HG03039 (cell line): ENCODE results near the gene ABHD17A.

Experiments used
- ATAC-seq: cut with Tn5 transposase; IDR thresholded peaks from one replicate; pipeline ENCODE4 v1.9.1; 2021; ENCODE audit warnings: mild to moderate bottlenecking, moderate library complexity; ENCODE audit not compliant: unreplicated experiment

ABHD17A gene

DNA sequence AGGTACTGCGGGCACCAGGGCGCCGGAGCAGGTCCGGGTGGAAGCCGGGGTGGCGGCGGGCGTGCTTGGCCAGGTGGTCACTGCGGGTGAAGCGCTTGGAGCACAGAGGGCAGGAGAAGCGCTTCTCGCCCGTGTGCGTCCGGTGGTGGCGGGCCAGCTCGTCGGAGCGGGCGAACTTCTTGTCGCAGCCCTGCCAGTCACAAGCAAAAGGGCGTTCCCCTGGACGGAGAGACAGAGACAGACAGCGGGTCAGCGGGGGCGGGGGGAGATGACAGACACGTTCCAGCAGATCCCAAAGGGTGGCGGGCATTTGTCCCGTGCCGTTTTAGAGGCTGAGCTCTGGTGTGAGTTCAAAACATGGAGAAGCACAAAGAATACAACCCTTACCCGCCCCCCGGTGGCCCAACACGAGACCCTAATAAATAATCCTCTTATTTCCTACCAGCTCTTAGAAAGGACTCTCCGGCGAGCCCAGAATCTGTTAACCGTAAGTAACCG lies 30.7 kb downstream of the ABHD17A start:
- ATAC-seq = no peak

DNA sequence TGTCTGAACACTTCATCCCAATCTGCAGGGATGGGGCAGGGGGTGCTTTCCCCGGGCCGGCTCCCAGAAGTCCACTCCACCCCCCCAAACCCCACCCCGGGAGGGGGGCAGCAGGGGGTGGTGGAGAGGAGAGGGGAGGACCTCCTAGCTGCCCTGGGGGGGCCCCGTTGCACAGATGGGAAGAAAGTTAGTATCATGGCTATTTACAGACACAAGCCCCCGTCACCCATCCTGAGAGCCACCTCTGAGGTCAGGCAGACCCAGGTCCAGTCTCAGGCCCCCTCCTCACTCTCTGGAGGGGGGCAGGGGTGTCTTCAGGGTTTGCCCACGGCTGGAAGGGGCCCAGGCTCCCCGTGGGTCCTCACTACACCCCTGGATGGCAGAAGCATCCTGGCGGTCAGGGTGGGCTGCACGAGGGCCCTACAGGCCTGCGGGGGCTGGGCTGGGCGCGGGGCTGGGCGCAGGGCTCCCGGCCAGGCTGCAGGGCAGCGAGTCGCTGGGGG lies 31.2 kb downstream of the ABHD17A start:
- no peak for ATAC-seq

DNA sequence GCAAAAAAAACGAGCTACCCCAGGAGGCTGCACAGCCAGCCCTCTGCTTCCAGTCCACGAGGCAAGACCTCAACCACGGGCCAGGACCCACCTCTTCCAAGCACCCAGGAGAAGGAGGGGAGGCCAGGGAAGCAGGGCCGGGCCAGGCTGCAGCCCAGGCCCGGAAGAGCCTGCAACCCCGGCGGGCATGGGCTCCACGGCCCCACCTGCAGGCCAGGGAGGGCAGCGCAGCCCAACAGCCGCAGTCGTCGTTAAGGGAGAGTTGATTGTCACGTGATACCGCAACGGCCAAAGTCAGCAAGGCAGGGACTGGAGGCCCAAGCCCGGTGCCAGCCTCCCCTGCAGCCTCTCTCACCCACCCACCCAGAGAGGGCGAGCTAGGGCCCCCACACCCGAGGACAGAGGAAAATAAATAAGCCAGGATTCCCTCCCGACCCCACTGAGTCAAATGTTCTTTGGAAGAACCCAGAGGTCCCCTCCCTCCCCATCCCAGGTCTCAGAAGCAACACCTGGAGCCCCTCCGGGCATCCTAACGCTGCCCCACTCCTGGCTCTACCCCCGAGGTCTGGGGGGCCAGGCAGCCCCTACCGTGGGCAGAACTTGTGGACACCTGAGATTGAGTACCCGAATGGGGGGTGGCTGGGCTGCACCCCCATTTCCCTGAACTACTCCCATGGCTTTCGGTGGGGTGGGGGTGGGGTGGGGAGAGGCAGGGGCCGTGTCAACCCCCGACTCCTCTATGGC lies 31.8 kb downstream of the ABHD17A start:
- no peak for ATAC-seq

GRCh38 chr19:1852581-1853128 lies 32.6 kb downstream of the ABHD17A start:
- ATAC-seq = no peak

- ATAC-seq = no peak
Measured at GRCh38 chr19:1851654-1852580, 33.4 kb downstream of the ABHD17A start.

- ATAC-seq = no peak
Measured at GRCh38 chr19:1850809-1851653, 34.3 kb downstream of the ABHD17A start.

DNA sequence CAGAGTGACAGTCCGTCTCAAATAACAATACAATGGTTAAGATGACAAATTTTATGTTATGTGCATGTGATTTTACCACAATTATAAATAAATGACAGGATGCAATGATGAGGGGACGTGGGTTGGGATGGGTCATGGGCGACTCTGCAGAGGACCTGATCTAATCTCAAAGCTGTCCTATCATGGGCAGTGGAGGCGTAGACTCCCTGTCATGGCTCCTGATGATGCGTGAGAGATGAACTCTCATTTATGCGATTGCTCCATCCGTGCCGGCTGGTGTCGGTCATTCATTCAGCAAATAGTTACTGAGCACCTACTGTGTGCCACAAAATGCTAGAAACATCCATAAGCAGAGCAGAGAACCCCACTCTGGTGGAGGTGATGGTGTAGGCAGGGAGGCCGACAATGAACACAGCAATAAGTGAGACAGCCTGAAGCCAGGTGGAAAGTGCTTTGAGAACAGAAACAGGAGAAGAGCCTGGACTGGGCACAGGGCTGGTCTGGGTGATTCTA lies 35.4 kb downstream of the ABHD17A start:
- no peak for ATAC-seq

DNA sequence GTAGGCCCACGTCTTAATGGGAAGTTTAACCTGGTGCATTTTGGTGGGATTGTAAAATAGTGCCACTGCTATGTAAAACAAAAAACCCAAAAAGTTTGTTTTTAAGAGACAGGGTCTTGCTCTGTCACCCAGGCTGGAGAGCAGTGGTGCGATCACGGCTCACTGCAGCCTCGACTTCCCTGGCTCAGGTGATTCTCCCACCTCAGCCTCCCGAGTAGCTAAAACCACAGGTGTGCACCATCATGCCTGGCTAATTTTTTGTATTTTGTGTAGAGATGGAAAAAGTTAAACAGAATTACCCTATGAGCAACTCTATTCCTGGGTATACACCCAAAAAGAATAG lies 36.2 kb downstream of the ABHD17A start:
- ATAC-seq = no peak

GRCh38 chr19:1848399-1849131 lies 36.7 kb downstream of the ABHD17A start, which contains the start of gene REXO1:
REXO1 (minus strand) TSS chr19:1848483; CDS start chr19:1848358, 125 bp downstream.
- ATAC-seq = peak; percentile 58

DNA sequence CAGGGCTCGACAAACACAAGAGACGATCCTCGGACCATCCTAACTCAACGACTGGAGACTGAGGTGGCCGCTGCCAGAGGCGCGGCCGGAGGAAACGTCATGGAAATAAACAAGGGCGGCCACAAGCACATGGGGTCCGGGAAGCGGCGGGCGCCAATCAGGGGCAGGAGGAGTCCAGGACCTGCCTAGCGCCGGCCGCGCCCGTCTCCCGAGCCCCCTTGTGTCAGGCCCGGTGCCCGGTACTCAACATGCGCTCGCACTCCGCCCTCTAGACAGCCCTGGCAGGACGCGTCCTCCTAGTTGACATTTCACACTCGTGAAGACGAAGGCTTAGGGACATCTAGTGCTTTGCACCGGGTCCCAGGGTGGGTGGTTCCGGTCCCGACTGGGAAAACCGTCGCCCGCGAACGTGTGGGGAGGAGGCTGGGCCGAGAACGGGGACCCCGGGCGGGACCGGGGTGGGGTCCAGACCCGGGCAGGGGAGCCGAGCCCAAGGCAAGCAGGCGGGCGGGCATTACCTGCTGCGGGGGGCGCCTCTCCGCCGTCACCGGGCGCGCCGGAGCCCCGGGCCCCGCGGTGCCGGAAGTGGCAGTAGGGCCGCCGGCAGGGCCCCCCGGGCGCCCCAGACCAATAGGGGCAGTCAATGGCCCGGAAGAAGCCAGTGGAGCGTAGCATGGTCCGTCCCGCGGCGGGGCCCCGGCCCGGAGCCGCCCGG lies 37.5 kb downstream of the ABHD17A start:
- peak; percentile 21 for ATAC-seq

DNA sequence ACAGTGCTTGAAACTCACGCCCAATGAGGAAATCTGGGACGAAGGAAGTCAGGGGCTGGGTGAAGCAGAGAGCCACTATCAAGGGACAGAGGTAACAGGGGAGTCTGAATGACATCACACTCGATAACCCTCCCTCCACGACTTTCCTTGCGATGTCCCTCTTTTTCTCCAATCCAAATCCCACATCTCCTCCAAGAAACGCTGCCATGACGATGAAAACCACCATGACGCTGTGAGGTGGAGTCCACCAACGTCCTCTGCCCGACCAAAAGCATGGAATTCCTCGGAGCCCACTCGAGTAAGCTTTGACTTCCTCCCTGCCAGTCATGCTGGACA lies 38.0 kb downstream of the ABHD17A start:
- no peak for ATAC-seq

GRCh38 chr19:1846517-1847204 lies 38.6 kb downstream of the ABHD17A start:
- no peak for ATAC-seq

- no peak for ATAC-seq
Measured at GRCh38 chr19:1845642-1846041, 39.7 kb downstream of the ABHD17A start.

- ATAC-seq = no peak
Measured at GRCh38 chr19:1845125-1845515, 40.2 kb downstream of the ABHD17A start.

- no peak for ATAC-seq
Measured at GRCh38 chr19:1844513-1845124, 40.7 kb downstream of the ABHD17A start.

DNA sequence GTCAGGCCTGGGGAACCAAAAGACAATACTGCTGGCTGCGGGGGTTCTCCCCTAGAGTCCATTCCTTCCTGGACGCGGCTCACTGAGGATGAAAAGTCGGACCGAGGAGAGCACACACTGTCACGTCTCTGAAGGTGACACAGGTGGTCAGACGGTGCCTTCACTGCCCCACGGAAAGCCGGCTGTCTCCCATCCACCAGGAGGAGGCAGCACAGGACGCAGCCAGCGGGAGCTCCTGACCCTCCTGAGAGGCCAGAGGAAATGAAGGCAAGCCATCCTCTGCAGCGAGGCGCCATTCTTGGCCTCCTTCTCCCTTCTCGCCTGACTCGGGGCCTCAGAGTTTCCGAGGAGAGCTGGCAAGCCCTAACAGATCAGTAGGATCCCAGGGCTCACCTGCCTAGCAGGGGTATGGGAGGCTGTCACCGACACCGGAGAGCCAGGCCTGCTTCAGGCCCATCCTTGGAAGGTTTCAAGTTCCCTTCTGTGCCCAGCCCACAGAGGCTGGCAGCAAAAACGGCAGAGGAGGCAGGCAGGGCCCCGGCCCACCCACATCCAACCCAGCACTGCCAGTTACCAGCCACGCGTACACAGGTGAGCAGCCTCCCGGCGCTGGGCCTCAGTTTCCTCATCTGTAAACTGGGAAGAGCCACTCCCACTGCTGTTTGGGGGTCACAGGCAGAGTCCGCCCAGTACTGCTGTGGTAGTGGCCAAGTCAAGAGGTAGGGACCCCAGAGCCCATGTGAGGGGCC lies 41.5 kb downstream of the ABHD17A start:
- no peak for ATAC-seq

- ATAC-seq = no peak
Measured at GRCh38 chr19:1843116-1843515, 42.2 kb downstream of the ABHD17A start.
